Inflammatory macrophage treated with lipopolysaccharide for 4 hours (primary cell): Measurements from ENCODE around the gene PPFIA3.

Source experiments
- DNase-seq: peaks from one replicate; pipeline ENCODE4 v3.0.0-alpha.2; 2020

Gene PPFIA3

DNA sequence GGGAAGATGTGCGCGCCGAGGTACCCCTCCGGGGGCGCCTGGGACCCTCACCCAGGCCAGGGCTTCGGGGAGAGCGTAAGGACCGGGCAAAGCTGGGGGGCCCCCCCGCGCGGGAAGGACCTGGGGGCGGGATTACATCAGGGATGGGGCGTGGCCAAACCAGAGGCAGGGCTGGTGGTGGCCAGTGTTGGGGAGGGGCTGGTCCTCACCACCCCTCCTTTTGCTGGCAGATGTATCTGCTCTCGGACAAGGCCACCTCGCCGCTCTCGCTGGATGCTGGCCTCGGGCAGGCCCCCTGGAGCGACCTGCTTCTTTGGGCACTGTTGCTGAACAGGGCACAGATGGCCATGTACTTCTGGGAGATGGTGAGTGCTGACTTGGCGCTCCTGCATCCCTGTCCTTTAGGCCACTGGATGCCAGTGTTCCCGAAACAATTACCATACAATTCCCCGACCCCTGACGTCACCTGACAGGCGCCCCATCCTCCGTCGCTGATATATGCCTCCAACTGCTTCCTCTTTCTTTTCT is 63.6 kb downstream of the PPFIA3 start:
- DNase-seq = no peak

- no peak for DNase-seq
Measured at GRCh38 chr19:49186108-49186507, 66.8 kb downstream of the PPFIA3 start.

GRCh38 chr19:49188626-49189200 is 69.4 kb downstream of the PPFIA3 start:
- no peak for DNase-seq

- no peak for DNase-seq
Measured at GRCh38 chr19:49189259-49189658, 69.9 kb downstream of the PPFIA3 start.

GRCh38 chr19:49190781-49191180 is 71.4 kb downstream of the PPFIA3 start:
- no peak for DNase-seq

- DNase-seq = no peak
Measured at GRCh38 chr19:49193822-49194394, 74.6 kb downstream of the PPFIA3 start.

DNA sequence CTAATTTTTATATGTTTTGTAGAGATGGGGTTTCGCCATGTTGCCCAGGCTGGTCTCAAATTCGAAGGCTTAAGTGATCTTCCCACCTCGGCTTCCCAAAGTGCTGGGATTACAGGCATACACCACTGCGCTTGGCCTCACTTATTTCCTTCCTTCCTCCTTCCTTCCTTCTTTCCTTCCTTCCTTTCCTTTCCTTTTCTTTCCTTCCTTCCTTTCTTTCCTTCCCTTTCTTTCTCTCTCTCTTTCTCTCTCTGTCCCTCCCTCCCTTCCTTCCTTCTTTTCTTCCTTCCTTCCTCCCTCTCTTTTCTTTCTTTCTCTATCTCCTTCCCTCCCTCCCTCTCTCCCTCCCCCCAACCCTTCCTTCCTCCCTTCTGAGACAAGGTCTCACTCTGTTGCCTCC is 75.1 kb downstream of the PPFIA3 start:
- DNase-seq = no peak

GRCh38 chr19:49196527-49197240 is 77.3 kb downstream of the PPFIA3 start:
- DNase-seq = no peak

GRCh38 chr19:49200238-49200862 is 81.0 kb downstream of the PPFIA3 start:
- peak; percentile 21 for DNase-seq
